ENCODE data around the gene GPRC5B.
A peak's percentile ranks its signal among the peaks of the same experiment; 100 is the strongest.

Gene GPRC5B

DNA sequence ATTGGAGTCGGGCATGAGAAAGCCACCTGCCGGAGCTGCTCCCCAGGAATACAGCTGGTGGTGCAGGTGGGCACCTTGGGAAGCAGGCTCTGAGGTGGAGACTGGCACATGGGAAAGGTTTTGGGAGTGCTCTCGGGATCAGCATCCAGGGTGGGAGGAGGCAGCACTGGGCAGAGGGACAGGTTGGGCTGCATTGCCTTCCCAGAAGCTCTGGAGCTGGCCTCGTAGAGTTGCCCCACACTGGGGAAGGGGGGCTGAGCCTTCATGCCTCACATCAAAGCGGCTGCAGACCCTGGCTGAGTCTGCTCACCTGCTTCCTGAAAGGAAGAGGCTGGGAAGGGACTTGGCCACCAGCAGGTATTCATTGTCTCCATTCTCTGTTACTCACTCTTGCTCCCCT lies 13.5 kb upstream of the GPRC5B start:
- no peak for DNase-seq (ENCODE audit: low read depth)

DNA sequence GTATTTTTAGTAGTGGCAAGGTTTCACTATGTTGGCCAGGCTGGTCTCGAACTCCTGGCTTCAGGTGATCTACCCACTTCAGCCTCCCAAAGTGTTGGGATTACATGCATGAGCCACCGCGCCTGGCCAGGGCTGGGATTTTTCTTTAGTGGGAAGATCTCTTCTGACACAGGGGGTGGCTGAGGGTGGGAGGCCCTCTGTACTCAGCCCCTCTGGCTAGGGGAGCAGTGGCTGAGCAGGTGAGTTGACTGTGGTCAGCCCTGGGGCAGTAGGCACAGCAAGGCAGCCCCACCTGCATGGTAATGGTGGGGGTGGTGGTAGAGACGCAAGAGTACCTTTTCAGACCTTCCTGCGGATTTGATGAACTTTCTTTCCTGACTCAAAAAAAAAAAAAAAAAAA lies 12.3 kb upstream of the GPRC5B start:
- no peak for DNase-seq (ENCODE audit: low read depth)

DNA sequence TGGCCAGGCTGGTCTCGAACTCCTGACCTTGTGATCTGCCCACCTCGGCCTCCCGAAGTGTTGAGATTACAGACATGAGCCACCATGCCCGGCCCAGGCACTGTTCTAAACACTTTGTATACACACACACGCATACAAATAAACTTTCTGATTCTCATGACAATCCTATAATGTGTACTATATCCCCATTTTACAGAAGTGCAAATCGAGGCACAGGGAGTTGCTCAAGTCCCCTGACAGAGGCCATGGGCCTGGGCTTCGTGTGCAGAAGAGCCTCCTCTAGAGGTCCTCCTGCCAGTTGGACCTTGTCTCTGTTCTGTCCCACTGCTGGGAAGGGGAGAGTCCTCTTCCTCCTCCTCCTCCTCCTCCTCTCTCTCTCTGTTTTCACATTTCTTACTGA lies 9.9 kb upstream of the GPRC5B start:
- DNase-seq (ENCODE audit: low read depth), result no peak

DNA sequence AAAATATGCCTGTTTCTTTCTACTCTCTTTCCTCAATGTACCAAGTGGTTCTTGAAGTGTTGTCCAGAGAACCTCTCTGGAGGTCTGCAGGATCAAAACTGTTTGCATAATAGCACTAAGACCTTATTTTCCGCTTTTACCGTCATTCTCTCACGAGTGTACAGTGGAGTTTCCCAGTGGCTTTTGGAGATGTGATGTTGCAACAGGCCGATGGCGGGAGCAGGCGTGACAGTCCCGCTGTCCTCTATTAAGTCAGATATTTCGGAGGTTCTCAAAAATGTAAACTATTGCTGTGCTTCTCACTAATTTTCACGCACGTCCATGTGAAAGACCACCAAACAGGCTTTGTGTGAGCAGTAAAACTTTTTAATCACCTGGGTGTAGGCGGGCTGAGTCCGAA lies 8.3 kb upstream of the GPRC5B start:
- DNase-seq (ENCODE audit: low read depth), result no peak

DNA sequence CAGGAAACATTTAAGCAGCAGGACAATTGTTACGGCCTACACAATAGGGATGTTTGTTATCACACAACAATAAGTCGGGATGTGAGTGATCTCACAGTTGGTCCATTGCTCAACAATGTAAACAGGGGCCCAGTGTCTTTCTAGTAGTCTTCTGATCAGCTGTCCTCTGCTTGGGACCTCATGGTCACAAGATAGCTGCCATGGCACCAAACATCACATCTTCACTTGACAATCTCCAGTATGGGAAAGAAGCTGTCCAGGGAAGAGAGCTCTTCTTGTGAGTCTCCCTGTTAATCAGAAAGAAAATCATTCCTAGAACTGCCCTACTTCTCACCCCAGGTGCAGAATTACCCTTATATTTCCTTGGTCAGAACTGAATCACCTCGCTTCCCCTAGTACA lies 6.3 kb upstream of the GPRC5B start:
- no peak for DNase-seq (ENCODE audit: low read depth)

DNA sequence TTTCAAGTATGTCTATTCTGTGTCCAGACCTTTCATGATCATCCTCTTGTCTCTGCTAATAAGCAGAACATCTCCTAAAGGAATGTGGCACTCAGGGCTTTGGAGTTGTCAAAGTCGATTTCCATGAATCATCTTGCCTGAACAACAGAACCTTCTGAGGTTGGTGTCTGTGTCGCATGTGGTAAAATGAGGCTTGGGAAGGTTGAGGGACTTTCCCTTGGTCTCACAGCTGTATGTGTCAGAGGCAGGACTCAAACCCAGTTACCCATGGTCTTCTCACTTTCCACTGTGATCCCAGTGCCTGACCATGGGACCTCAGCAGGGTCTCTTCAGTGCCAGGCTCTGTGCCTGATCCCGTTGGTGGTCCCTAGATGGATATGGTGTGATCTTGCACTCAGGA lies 4.2 kb upstream of the GPRC5B start:
- DNase-seq (ENCODE audit: low read depth), result no peak

DNA sequence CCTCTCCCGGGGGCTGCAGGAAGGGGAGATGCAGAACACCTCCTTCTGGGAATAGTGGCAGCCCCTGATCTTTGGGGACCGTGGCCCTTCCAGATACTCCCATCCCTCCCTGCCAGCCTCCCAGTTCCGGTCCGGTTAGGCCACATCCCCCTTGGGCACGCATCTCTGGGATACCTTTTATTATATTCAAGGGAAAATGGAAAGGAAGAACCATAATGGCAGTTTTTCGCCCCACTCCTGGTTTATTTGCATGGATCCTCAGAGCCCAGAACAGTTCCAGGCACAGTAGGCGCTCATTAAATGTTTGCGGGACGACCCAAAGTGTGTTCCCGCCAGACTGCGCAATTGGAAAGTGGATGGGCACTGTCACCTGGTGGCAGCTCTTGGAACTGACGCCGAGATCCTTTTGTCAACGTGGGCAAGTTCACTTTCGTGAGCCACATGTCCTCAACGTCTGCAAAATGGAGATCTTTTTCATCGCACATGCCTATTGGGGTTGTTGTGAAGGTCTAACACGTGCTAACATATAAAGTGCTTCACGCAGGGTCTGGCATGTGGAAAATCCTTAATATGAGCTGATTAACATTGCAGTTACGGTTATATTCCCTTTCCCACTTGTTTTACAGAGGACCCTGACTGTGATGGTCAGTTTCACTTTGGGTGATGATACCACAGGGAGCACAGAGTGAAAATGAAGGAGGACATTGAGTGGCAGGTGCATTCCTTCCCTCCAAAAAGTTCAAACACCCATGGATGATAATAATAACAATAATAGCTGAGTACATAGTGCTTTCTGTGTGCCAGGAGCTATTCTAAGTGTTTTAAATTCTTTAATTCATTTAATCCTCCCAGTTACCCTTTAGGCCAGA lies 1.7 kb upstream of the GPRC5B start:
- DNase-seq (ENCODE audit: low read depth), result peak; percentile 65

DNA sequence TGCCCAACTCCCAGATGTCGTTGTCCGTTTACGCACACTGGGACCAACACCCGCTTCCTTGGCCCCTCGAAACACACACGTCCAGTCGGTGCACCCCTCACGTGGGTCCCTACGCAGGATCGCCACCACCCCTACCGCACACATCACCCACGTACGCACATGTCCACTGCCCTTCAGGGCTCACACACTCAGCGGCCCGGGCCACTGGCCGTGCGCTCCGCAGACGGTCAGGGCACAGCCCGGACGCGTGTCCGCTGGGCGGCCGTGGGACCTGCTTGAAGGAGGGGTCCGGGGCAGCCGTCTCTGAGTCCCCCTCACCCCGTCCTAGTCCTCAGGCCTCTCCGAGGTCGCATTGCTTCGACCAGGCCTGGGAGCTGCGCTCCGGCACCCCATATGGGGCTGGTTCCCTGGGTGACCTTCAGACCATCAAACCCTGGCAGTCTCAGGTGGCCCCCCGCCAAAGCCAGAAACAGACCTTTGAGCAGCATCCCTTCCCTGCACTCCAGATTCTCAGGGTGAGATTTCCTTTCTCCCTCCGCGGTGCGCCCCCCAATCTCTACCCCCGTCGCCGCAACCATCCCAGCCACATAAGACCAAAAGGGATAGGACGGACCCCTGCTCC lies 914 bp upstream of the GPRC5B start:
- DNase-seq (ENCODE audit: low read depth), result no peak

DNA sequence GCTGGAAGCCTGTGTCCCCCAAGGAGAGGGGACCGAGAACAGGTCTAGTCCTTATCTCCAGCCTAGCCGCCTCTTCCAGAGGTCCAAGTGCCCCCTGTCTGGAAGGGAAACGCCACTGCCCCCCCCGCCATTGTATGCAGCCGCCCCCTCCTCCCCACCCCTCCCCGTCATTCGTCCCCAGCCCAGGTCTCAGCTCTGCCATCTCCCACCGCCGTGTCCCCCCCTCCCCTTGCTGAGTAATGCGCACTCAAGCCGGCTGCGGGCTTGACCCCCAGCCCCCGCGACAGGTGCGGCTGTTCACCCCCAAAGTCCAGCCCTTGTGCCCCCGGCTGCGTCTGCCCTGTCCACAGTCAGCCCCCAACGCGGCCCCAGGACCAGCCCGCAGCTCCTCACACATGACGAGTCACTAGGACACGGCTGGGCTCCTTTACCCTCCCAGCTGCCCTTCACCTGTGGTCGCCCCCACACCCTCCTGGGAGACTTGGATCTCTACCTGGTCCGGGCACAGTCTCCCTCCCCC lies 622 bp downstream of the GPRC5B start:
- DNase-seq (ENCODE audit: low read depth), result no peak

DNA sequence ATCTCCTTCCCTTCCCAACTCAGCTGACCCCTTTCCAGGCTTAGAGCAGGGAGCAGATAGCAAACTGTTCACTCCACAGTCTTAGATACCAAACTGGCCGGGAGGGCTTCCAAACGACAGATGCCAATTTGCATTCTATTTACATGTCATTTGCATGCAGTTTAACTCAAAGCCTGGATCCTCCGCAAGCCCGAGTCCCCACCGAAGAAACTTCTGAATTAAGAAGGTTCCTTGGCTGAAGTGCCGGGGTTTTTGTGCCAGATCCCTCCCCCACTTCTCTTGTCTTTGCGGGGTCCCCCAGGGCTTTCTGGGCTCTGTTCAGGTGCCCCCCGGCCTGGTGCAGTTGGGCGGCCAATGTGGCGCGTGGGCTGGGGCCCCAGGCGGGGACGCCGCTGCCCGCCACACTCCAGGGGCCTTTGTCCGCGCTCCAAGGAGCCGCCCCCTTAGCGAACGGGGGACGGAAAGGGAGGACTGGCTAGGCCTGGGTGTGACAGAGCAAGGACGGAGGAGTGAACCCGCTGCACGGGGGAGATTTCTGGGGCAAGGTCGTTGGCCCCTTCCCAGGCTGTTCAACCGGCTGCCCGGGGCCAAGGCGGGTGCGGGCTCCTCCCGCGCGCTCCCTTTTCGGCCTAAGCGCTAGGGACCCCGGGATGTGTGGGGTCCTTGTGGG lies 1.2 kb downstream of the GPRC5B start:
- DNase-seq (ENCODE audit: low read depth), result no peak

DNA sequence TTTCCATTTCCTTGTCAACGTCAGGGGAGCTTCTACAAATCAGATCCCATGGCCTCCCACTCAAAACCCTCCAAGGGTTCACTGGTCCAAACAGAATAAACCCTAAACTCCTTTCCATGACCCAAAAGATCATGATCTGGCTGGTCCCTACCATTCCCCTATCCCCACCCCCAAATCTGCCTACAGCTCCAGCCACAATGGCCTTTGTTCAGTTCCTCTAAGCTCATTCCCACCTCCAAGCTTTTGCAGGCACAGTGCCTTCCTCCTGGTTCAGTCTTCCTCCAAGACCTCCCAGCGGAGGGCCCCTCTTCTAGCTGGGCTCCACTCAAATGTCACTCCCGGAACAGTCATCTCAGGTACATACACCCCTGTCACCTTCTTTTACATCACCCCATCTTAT lies 2.0 kb downstream of the GPRC5B start:
- no peak for DNase-seq (ENCODE audit: low read depth)

DNA sequence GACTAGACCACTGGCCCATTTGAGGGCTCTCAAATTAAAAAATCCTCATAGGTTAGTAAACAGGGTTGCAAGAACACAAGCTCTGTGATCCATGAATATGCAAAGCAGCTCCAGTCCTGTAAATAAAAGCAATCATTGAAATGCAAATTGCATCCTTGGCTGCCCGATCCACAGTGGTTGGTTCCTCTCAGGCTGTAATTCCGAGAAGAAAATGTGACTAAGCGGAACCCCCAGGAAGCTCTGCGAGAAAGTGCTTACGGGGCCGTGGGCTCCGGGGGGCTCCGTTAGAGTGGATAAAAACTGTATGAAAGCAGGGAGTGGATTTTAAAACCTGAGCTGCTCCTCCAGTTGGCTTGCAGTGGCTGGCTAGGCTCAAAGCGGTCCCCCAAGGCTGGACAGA lies 2.5 kb downstream of the GPRC5B start:
- no peak for DNase-seq (ENCODE audit: low read depth)

DNA sequence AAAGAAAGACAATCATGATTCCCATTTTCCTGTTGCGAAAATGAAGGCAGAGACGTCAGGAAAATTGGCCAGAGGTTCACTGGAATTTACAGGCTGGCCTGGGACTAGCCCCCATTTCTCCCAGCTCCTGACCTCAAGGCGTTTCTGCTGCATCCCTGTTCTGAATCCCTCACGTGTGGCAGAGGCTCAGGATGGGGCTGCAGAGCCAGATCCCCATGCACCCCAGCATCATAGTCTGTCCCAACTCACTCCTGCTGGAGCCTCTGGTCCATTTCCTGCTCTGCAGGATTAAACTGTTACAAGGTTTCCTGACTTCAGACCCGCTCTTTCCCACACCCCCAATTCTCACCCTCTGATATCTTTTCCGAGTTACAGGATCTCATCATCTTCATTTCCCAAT lies 2.9 kb downstream of the GPRC5B start:
- DNase-seq (ENCODE audit: low read depth), result no peak

DNA sequence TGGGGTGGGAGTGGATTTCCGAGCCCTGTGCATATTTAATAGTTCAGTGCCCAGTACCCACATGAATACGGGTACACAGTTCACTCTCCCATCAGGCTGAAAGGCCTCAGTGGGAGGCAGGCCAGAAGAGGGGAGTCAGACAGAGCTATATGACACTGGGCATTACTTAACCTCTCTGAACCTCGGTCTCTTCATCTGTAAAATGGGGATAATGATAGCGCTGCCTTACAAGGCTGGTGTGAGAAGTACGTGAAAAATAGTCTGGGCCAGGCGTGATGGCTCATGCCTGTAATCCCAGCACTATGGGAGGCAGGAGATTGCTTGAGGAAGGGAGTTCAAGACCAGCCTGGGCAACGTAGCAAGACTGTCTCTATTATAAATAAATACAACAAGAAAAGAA lies 3.6 kb downstream of the GPRC5B start:
- DNase-seq (ENCODE audit: low read depth), result no peak

DNA sequence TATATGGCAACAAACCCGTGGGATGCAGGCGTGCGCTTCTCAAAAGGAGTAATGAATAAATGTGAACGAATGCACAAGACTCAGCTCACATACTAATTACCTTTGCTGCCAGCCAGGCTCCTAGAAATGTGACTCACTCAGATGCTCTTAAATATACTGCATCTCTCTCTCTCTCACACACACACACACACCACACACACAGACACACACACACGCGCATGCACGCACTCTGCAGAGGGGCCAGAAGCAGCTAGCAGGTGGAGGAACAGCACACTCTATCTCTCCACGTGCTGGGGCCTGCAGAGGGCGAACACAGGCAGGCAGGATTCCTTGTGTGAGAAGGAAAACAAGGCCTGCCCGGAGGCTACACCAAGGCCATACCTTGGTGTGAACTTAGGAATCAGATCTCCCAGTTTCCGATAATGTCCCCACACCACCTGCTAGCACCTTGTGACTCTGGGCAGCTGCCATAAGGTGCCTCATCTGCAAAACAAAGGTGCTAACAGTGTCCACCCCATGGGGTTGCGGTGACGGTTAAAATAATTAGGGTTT lies 5.3 kb downstream of the GPRC5B start:
- no peak for DNase-seq (ENCODE audit: low read depth)

DNA sequence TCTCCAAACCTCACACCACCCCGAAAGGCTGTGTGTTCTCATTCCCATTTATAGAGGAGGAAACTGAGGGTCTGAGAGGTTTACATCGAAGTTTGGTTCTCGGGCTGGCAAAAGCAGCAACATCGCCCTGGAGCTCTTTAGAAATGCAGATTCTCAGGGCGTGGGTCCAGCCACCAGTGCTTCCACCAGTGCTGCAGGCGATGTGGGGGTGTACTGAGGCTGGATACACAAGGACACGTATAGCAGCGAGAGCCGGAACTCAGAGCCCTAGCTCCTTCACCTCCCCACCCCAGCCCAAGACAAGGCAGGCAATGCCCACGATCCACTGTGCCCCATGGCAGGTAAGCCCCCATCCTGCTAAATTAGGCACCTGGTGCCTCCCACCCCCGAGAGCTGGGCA lies 5.9 kb downstream of the GPRC5B start:
- DNase-seq (ENCODE audit: low read depth), result no peak

DNA sequence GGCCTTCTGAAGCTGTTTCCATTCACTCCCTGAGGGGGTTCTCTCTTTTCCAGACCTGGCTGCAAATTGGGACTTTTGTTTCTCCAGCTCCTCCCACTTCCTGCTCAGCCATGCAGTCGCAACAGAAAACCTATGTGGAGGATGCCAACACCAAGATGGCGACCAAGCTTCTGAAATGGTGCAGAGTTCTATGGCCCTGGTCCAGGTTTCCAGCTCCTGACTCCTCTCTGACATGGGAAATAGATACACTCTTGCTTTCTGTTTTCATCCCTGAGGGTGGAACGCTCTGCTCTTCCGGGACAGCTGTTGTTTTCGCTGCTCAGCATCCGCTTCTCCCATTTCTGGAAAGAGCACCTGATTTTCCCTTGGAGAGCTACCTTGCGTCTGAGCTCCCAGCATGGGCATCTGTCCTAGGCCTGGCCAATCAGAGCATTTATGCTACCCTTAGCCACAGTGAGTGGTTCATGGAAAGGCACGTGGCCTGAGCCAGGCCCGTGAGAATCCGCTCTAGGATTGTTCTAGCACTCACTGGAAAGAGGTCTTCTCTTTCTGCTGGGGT lies 8.1 kb downstream of the GPRC5B start:
- DNase-seq (ENCODE audit: low read depth), result no peak

DNA sequence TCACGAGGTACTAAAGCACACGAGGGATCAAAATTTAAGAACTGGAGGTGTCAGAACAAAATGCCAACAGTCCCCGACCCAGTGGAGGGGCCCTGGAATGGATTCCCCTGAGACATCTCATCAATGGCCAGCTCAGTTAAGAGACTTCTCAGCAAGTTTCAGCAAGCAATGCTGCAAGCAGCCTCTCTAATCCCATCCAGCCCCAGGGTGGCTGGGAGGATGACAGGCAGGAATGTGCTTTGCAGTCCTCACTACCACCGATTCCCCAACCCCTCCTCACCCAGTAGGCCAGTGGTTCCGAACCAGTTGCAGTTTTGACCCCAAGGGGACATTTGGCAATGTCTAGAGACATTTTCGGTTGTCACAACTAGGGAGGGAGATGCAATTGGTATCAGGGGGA lies 8.7 kb downstream of the GPRC5B start:
- DNase-seq (ENCODE audit: low read depth), result no peak

DNA sequence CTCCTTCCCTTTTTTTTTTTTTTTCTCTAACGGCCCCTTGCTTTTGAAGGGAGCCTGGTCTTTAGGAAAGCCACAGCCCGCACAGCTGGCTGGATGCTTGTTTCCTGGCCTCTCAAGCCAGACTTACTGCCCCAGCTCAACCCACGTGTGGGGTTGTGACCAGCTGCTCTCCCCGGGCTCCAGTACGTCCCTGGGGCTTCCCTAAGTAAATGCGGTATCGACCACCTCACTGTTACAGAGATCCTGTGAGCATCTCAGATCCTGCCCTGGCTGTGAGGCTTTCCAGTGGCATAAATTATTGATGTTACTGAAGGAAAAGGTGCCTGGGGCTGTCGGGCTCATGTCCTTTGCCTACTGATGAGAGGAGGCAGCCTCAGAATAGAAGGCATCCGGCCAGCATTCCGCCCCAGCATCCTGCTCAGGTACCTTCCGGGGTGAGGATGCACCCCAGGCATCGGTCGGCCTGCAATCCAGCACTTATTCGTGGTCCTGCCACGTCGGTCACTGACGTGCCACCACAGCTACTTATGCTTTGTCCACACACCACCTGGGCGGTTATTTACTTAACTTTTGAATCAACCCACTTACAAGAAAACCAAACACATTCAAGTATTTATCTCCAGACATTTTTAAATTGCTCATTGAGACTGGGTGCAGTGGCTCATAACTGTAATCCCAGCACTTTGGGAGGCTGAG lies 9.6 kb downstream of the GPRC5B start:
- DNase-seq (ENCODE audit: low read depth), result no peak

DNA sequence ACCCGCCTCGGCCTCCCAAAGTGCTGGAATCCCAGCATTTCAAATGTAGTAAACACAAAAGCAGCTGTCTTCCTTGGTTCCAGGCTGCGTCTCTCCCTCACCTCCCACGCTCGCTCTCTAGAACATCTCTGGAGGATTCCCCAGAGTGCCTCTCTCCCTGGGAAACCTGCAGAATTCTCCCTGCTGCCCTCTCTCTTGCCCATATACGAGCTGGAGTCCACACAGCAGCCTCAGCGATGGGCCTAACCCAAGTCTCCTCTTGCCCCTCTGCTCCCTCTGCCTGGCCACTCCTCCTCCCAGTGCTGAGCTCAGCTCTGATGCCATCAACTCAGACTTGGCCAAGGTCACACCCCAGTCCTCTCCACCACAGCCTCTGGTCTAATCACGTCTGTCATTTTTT lies 10.6 kb downstream of the GPRC5B start:
- DNase-seq (ENCODE audit: low read depth), result no peak

DNA sequence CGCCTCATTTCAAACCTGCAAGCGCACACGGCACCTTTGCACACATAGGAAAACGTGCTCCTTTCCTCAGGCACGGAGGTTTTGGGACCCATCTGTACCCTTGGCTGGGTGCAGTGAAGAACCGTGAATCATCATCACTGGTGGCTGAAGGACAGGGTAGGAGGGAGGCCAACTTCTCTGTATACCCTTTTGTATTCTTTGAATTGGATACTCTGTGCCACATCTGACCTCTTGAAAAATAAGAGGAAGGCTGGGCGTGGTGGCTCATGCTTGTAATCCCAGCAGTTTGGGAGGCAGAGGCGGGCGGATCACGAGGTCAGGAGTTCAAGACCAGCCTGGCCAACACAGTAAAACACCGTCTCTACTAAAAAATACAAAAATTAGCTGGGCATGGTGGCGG lies 11.7 kb downstream of the GPRC5B start:
- DNase-seq (ENCODE audit: low read depth), result no peak

Measured in activated T-helper 9 cell treated with anti-CD3 and anti-CD28 coated beads, Interleukin-2, amount 50 U/mL, for 16 hours (primary cell).